Measurements from ENCODE around the gene ADAP1. TPM values are rescaled to one million over a fixed set of nuclear protein-coding genes. Genes with fewer than 3 reads are reported as not detected.

Gene ADAP1
- polyA plus RNA-seq, 3 donors: 49.1 to 117 (median 72.2) TPM

- H3K79me2 ChIP-seq (ENCODE audit: insufficient read depth, low read length): peaks cover 13% of the 10 kb centered on the region
- H3K4me1 ChIP-seq (ENCODE audit: control insufficient read depth in 1 of 2, insufficient read depth in 2 of 2, low read length in 2 of 2): peaks cover 9 to 11% of the 10 kb centered on the region in 2 donors
- peaks cover 0 to 4% (median 0%) of the 10 kb centered on the region in 7 donors for H3K9me3 Mint-ChIP-seq
- peaks cover 99% of the 10 kb centered on the region for H4K20me1 ChIP-seq (ENCODE audit: insufficient read depth, low read length)
- DNase-seq: no peak
- H3K36me3 ChIP-seq (replicated peaks in 1 of 2; ENCODE audit: control insufficient read depth in 1 of 2, insufficient read depth in 2 of 2, low read length in 2 of 2): peaks cover 87 to 89% of the 10 kb centered on the region in 2 donors
- H2AFZ ChIP-seq (ENCODE audit: insufficient read depth, low read depth, low read length, poor library complexity, severe bottlenecking): no peak overlapping the region
- H3K4me1 Mint-ChIP-seq: peaks cover 7% of the 10 kb centered on the region
- H3K4me3 Mint-ChIP-seq: no peak overlapping the region
- peaks cover 0 to 5% (median 0%) of the 10 kb centered on the region in 3 donors for H3K27me3 Mint-ChIP-seq (ENCODE audit: low read depth in 3 of 3)
- 93% methylated on average over 9 of the region's 14 CpGs for WGBS (ENCODE audit: insufficient coverage)
- no peak for TF ChIP-seq CTCF (IDR thresholded peaks at IDR 0.05)
- H3K9ac ChIP-seq (ENCODE audit: insufficient read depth, low read length, poor library complexity, severe bottlenecking): no peak overlapping the region
- no peak overlapping the region for H3K4me2 ChIP-seq (replicated peaks; ENCODE audit: extremely low read depth, low read length, poor library complexity, severe bottlenecking)
- peak overlapping the region in 1 of 7 donors; percentile 26 for H3K27ac Mint-ChIP-seq
- intact Hi-C loops (cut with micrococcal nuclease): no loop called here
- peaks cover 50 to 78% of the 10 kb centered on the region in 2 donors for H3K36me3 Mint-ChIP-seq
- peak overlapping the region in 1 of 2 donors; percentile 20 for H3K27ac ChIP-seq (ENCODE audit: low read depth in 1 of 2, low read length in 2 of 2)
- no peaks in the 10 kb centered on the region for H3K9me3 ChIP-seq (replicated peaks in 1 of 2; ENCODE audit: control insufficient read depth in 1 of 2, insufficient read depth in 1 of 2, low read length in 2 of 2)
- H3K4me3 ChIP-seq (replicated peaks in 1 of 3; ENCODE audit: low read depth in 2 of 3, low read length in 3 of 3): no peak overlapping the region
- H3K27me3 ChIP-seq (ENCODE audit: control insufficient read depth in 2 of 2, insufficient read depth in 2 of 2, low read length in 2 of 2): no peaks in the 10 kb centered on the region
These were observed 57.4 kb downstream of the ADAP1 start for GRCh38 chr7:897086-897485.

GRCh38 chr7:896346-897075 lies 58.0 kb downstream of the ADAP1 start:
- no peak overlapping the region for H3K4me2 ChIP-seq (replicated peaks; ENCODE audit: extremely low read depth, low read length, poor library complexity, severe bottlenecking)
- Mint-ChIP-seq H3K36me3 (peaks cover 52 to 83% of the 10 kb centered on the region in 2 donors), H3K27me3 (ENCODE audit: low read depth in 3 of 3) (peaks cover 0 to 5% (median 0%) of the 10 kb centered on the region in 3 donors), H3K9me3 (peaks cover 0 to 4% (median 0%) of the 10 kb centered on the region in 7 donors), H3K27ac (peak overlapping the region in 2 of 7 donors; percentile 26 to 54), H3K4me3 (no peak overlapping the region), H3K4me1 (peaks cover 2% of the 10 kb centered on the region)
- peaks cover 4 to 6% of the 10 kb centered on the region in 2 donors for H3K4me1 ChIP-seq (ENCODE audit: control insufficient read depth in 1 of 2, insufficient read depth in 2 of 2, low read length in 2 of 2)
- H3K27ac ChIP-seq (ENCODE audit: low read depth in 1 of 2, low read length in 2 of 2): no peak overlapping the region
- no peaks in the 10 kb centered on the region for H3K27me3 ChIP-seq (ENCODE audit: control insufficient read depth in 2 of 2, insufficient read depth in 2 of 2, low read length in 2 of 2)
- peaks cover 93 to 95% of the 10 kb centered on the region in 2 donors for H3K36me3 ChIP-seq (replicated peaks in 1 of 2; ENCODE audit: control insufficient read depth in 1 of 2, insufficient read depth in 2 of 2, low read length in 2 of 2)
- no peak for TF ChIP-seq CTCF (IDR thresholded peaks at IDR 0.05)
- no peak for DNase-seq
- H3K9me3 ChIP-seq (replicated peaks in 1 of 2; ENCODE audit: control insufficient read depth in 1 of 2, insufficient read depth in 1 of 2, low read length in 2 of 2): no peaks in the 10 kb centered on the region
- peaks cover 9% of the 10 kb centered on the region for H3K79me2 ChIP-seq (ENCODE audit: insufficient read depth, low read length)
- no peak overlapping the region for H3K4me3 ChIP-seq (replicated peaks in 1 of 3; ENCODE audit: low read depth in 2 of 3, low read length in 3 of 3)
- H2AFZ ChIP-seq (ENCODE audit: insufficient read depth, low read depth, low read length, poor library complexity, severe bottlenecking): no peak overlapping the region
- WGBS (ENCODE audit: insufficient coverage): 94% methylated on average over 35 of the region's 42 CpGs
- intact Hi-C loops (cut with micrococcal nuclease): no loop called here
- no peak overlapping the region for H3K9ac ChIP-seq (ENCODE audit: insufficient read depth, low read length, poor library complexity, severe bottlenecking)
- H4K20me1 ChIP-seq (ENCODE audit: insufficient read depth, low read length): peaks cover 99% of the 10 kb centered on the region
